Hematopoietic multipotent progenitor cell treated with erythropoietin and hydrocortisone succinate and interleukin-3 and kit ligand, for 17 days (in vitro differentiated cells): Measurements from ENCODE around the gene RTTN.
"Not testable (repeated sequence)": the region's sequence is repeated elsewhere in the genome, so short reads cannot be mapped to it uniquely, and the experiment has no call there.

Source experiments
- DNase-seq: peaks from one replicate; pipeline ENCODE4 v3.0.0-alpha.2; 2015; ENCODE audit warnings: low spot score

The RTTN gene

GRCh38 chr18:70205421-70206397 is at the start of gene RTTN:
TSS of gene RTTN (minus strand) at chr18:70205687. CDS start at chr18:70205658, 29 bp downstream.
- DNase-seq, result peak; percentile 90

GRCh38 chr18:70250781-70251180 is 45.3 kb upstream of the RTTN start:
- no peak for DNase-seq

- not testable (repeated sequence) for DNase-seq
These were observed 44.4 kb upstream of the RTTN start for GRCh38 chr18:70249861-70250260.

- no peak for DNase-seq
These were observed 43.6 kb upstream of the RTTN start for GRCh38 chr18:70249118-70249517.

- DNase-seq, result no peak
These were observed 40.6 kb upstream of the RTTN start for GRCh38 chr18:70246061-70246466.

GRCh38 chr18:70243131-70243929 is 37.8 kb upstream of the RTTN start:
- DNase-seq, result no peak

- DNase-seq, result not testable (repeated sequence)
These were observed 31.4 kb upstream of the RTTN start for GRCh38 chr18:70236921-70237320.

GRCh38 chr18:70235478-70235877 is 30.0 kb upstream of the RTTN start:
- no peak for DNase-seq

GRCh38 chr18:70234667-70235459 is 29.4 kb upstream of the RTTN start:
- DNase-seq, result no peak

GRCh38 chr18:70233974-70234373 is 28.5 kb upstream of the RTTN start:
- DNase-seq, result no peak

GRCh38 chr18:70232261-70232660 is 26.8 kb upstream of the RTTN start:
- DNase-seq, result no peak

- DNase-seq, result no peak
These were observed 24.2 kb upstream of the RTTN start for GRCh38 chr18:70229639-70230038.

GRCh38 chr18:70228536-70228935 is 23.0 kb upstream of the RTTN start:
- DNase-seq, result no peak

GRCh38 chr18:70227438-70227837 is 22.0 kb upstream of the RTTN start:
- DNase-seq, result no peak

- DNase-seq, result no peak
These were observed 16.4 kb upstream of the RTTN start for GRCh38 chr18:70221915-70222278.

GRCh38 chr18:70221156-70221914 is 15.8 kb upstream of the RTTN start:
- no peak for DNase-seq

- no peak for DNase-seq
These were observed 15.1 kb upstream of the RTTN start for GRCh38 chr18:70220628-70221027.

GRCh38 chr18:70219688-70220087 is 14.2 kb upstream of the RTTN start:
- no peak for DNase-seq

- DNase-seq, result no peak
These were observed 11.3 kb upstream of the RTTN start for GRCh38 chr18:70216788-70217187.

- DNase-seq, result no peak
These were observed 1.7 kb upstream of the RTTN start for GRCh38 chr18:70207181-70207580.

GRCh38 chr18:70200286-70200685 is 5.2 kb downstream of the RTTN start:
- no peak for DNase-seq
